MV-4-11 (cell line): Measurements from ENCODE around the gene ECE2.

Experiments
- DNase-seq: peaks from one replicate; lab custom pipeline; 2025; lab: John Stamatoyannopoulos, UW

ECE2 gene

DNA sequence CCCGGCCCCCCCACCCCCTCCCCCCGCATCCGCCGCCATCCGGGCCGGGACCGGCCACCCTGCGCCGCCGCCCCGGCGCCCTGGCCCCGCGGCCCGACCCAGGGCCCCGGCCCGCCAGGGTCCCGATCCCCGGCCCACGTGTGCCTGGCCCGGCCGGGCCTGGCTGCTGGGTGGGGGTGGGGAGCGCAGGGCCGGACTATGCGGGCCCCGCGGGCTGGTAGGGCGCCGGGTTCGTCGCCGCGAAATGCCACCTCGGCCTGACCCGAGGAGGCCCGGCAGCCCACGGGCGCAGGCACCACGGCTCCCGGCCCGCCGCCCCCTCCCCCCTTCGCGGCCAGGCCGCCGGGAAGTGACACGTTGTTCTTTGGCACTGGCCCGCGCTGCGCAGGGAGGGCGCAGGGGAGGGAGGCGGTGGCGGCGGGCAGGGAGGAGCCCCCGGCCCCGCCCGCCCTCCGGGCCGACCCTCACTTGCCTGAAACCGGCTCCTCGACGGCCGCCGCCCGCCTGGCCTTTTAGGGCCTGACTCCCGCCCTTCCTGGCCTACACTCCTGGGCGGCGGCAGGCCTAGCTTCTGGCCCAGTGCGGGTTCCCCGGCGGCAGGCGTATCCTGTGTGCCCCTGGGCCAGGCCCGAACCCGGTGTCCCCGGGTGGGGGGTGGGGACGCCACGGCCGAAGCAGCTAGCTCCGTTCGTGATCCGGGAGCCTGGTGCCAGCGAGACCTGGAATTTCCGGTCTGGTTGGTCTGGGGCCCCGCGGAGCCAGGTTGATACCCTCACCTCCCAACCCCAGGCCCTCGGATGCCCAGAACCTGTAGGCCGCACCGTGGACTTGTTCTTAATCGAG, 39.1 kb downstream of the ECE2 start:
- peak; percentile 21 for DNase-seq

DNA sequence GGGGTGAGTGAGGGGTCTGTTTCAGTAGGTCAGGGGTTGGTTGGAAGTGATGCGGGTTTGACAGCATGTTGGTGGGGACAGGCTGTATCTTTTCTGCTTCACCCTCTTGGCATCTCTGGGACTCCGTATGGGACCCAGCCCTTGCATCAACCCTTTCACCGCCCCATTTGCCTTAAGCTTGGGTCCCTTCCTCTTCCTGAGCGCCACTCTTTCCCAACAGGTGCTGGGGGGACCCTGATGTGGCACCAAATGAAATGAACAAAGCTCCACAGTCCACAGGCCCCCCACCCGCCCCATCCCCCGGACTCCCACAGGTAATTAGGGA, 39.7 kb downstream of the ECE2 start:
- DNase-seq = peak; percentile 7

GRCh38 chr3:184315871-184316661, 40.2 kb downstream of the ECE2 start:
- DNase-seq = no peak

- no peak for DNase-seq
These were observed 41.0 kb downstream of the ECE2 start for GRCh38 chr3:184316792-184317191.

DNA sequence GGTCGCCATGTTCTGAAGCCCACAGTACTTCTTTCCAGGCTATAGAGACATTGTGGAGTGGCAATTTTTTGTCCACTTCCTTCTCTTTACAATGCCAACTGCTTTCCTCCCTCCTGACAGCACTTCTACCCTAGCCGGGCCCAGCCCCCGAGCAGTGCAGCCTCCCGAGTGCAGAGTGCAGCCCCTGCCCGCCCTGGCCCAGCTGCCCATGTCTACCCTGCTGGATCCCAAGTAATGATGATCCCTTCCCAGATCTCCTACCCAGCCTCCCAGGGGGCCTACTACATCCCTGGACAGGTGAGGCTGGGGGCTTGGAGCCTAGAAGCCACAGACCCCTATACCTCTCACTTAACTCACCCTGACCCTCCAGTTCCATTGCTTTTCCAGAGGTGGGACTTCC, 41.4 kb downstream of the ECE2 start:
- no peak for DNase-seq

DNA sequence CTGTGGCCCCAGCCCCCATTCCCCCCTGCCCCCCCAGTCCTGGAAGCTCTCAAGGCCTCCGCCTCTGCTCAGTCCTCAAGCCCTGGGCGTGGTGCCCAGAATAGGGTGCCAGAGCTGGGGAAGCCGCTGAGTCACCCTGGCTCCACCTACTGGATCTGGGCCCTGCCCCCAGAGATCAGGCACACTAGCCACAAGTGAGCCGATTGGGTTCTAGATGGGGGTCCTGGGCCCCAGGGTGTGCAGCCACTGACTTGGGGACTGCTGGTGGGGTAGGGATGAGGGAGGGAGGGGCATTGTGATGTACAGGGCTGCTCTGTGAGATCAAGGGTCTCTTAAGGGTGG, 44.3 kb downstream of the ECE2 start:
- DNase-seq = peak; percentile 82

- no peak for DNase-seq
These were observed 45.8 kb downstream of the ECE2 start for GRCh38 chr3:184321666-184322065.

DNA sequence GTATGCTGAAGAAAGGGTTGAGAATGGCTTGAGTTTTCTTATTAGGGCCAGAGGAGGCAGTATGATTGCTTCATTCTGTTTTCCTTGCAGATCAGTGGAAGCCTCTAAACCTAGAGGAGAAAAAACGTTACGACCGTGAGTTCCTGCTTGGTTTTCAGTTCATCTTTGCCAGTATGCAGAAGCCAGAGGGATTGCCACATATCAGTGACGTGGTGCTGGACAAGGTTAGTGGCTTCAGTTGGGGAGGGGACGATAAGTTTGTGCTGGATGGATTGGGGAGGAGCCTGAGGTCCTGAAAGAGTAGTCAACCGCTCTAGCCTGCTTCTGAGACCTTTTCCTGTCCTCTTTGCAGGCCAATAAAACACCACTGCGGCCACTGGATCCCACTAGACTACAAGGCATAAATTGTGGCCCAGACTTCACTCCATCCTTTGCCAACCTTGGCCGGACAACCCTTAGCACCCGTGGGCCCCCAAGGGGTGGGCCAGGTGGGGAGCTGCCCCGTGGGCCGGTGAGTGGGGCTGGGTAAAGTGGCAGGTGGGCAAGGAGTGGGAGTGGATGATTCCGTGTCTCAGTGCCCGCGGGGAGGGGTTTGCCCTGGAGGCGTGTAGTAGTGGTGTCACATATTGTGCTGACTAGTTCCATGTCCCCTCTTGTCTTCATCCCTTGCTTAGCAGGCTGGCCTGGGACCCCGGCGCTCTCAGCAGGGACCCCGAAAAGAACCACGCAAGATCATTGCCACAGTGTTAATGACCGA, 47.1 kb downstream of the ECE2 start:
- peak; percentile 99 for DNase-seq

GRCh38 chr3:184323696-184324095, 47.9 kb downstream of the ECE2 start:
- DNase-seq = no peak

GRCh38 chr3:184325269-184325668, 49.4 kb downstream of the ECE2 start:
- no peak for DNase-seq

DNA sequence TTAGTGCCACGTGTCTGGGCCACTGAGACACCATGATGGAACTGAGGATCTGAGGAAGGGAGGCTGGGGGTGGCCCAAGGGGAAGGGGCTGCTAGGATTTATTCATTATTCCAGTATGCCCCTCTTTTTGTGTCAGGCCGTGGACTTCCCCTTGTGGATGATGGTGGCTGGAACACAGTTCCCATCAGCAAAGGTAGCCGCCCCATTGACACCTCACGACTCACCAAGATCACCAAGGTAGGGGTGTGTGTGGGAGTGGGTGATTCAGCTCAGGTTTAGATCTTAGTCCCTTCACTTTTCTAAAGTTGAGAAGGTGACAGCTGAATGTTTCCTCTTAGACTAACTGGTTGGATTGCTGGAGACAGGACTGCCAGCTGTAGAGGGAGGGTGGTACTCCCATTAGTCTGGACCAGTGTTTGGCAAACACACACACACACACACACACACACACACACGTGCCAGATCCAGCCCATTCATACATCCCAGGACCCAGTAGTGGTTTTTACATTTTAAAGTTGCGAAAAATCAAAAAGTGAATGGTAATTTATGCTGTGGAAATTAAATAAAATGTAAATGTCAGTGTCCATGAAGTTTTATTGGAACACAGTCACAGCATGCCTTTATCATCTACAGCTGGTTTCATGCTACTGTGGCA, 50.0 kb downstream of the ECE2 start:
- no peak for DNase-seq

GRCh38 chr3:184327171-184327570, 51.3 kb downstream of the ECE2 start:
- no peak for DNase-seq

DNA sequence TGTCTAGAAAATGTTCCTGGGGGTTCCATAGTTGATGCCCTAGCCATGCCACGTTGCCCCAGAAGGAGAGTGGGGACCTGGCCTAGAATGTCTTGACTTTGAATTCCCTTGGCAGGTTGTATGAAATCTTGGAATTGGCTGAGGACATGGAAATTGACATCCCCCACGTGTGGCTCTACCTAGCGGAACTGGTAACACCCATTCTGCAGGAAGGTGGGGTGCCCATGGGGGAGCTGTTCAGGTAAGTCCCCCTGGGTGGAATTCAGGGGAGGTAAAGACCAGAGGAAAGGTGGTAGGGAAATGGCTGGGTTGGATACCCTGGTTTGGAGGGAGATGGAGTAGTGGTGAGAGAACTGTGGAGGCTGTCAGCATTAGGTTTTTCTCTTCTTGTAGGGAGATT, 52.7 kb downstream of the ECE2 start:
- no peak for DNase-seq

GRCh38 chr3:184332370-184333090, 56.7 kb downstream of the ECE2 start:
- DNase-seq = no peak

GRCh38 chr3:184333190-184333589, 57.4 kb downstream of the ECE2 start:
- no peak for DNase-seq

DNA sequence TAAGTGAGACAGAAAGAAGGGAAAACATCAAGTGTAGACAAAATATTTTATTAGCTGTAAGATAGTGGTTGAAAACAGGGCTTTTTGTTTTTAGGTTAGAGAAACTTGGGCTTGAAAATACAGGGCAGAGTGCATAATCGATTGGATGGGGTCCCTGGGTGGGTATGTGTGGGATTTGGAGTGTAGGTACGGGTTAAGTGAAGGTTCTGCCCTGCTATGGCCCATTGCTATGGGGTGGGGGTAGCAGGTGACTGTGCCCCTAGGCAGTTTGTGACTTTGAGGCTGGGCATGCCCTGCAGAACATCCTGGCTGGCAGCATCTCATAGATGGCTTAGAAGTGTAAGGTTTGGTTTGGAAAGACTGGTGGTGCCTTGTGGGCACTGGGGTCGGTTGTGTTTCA, 57.9 kb downstream of the ECE2 start:
- DNase-seq = no peak

DNA sequence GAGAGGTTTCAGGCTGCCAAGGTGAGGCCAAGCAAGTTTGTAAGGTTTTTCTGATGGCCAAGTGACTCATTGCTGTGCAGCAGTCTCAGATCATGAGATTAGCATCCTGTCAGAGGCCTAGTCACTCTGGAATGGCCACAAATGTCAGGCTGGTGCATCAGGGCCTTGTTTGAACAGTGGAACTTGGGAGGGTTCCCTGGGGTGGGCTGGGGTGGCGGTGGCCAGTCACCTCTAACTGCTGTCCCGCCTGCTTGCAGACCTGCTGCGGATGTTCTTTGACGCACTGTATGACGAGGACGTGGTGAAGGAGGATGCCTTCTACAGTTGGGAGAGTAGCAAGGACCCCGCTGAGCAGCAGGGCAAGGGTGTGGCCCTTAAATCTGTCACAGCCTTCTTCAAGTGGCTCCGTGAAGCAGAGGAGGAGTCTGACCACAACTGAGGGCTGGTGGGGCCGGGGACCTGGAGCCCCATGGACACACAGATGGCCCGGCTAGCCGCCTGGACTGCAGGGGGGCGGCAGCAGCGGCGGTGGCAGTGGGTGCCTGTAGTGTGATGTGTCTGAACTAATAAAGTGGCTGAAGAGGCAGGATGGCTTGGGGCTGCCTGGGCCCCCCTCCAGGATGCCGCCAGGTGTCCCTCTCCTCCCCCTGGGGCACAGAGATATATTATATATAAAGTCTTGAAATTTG, 58.8 kb downstream of the ECE2 start:
- DNase-seq = no peak

DNA sequence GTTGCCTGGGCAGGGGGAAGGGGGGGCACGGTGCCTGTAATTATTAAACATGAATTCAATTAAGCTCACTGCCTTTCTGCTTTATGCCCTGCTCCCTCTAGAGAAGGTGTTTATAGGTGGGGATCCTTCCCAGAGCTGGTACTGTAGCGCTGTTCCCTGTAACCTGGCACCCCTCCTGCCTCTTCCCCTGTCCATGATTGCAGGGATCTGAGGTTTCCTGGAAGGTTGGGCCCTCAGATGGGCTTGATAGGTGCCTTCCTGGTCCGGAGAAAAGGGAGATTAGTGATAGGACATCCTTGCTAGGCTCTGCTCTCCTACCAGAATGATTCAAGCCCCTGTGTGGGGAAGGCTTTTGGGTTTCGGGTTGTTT, 59.5 kb downstream of the ECE2 start:
- DNase-seq = no peak

DNA sequence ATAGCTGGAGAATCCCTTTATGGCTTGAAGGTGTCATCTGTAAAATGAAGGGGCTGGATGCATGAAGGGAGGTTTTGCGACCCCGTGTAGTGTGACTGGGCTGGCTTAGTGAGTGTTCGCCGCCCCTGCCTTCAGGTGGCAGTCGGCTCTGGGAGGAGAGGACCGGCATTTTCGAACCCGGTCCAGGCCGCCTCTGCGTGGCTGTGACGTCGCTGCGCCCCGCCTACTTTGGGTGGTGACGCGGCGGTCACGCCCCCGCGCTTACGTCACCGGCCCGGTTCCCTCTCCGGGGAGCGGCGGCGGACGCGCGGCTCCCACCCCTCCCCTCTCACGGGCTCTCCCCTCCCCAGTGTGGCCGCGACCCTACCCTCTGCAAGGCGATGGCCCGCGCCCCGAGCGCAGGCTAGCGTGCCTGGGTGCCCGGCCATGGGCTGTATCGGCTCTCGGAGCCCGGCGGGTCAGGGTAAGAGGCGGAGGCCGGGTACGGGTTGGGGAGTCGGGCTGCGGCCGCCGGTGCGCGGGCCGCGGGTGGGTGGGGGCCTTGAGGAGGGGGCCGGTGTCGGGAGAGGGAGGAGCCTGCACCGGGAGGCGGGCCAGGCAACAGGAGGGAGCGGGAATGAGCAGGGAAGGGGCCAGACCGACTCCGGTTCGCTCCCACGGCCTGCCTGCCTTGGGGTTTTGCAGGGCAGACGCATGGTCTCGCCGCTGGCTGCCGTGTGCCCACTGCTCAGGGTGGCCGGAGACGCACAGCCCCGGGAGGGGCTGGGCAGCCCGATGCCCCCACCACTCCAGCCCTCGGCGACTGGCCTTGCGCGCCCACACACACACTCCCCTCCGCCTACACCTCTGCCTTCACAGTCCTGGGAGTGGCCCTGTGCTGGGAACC, 60.1 kb downstream of the ECE2 start:
- DNase-seq = peak; percentile 51
